HG03196 (cell line): ENCODE results near the gene SLC44A3.

Experiments
- ATAC-seq: cut with Tn5 transposase; IDR thresholded peaks from one replicate; pipeline ENCODE4 v1.9.1; 2021; ENCODE audit not compliant: unreplicated experiment

Gene SLC44A3

DNA sequence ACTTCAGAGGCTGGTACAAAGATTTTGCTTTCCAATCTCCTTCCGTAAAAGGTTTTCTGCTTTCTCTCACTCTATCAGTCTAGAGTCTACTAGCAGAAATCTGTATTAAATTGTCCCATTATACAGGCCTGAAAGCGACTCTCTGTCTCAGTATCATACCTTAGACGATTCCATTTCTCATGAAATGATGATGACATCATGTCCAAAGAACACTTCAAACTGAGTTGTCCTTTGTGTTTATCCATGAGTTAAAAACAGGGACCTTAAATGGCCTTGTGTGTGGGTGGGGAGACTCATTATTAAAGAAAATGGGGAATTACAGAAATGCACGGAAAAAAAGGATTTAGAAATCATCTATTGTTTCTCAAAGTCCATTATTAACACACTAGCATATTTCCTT is 21.0 kb upstream of the SLC44A3 start:
- ATAC-seq: no peak

DNA sequence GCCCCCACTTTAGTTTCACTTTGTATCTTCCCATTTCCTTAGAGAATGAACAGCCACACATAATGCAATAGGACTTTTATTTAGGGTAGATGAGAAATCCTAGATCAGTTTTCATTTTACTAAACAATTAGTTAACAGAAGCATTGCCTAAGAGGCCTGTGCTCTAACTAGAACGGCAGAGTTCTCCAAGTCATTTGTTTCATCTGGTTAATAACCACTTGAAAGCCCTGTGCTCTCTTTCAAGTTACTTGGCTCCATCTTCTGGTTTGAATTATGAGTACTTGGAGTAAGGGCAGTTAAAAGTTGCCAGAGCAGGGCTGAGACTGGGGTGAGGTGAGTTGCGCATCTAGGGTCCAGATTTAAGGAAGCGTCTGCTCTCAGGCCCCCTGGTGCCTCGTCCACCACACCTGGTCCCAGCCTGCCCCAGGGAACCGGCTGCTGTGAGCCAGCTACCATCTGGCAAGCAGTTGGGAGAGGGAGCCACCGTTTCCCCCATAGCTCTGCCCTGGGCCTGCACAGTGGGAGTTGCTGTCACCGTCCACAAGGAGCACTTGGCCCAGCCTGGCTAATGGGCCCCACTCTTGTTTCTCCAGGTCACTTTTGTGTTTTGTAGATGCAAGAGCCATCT is 18.1 kb upstream of the SLC44A3 start:
- ATAC-seq: peak; percentile 64

DNA sequence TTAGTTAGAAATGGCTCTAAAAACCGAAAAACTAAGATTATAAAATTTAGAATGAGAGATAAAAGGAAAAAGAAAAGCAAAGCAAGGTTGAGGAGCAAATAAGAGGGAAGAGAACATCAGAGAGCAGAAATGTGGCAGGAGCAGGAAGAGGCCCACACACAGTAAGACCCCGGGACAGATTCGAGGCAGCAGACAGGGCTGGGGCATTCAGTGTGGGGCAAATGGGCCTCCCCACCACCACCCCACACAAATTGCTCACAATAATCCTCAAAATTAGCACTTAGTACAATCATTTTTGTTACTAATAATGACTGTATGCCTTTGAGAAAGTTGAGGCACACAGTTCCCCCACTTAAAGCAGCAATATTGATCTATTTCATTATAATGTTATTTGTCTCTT is 17.1 kb upstream of the SLC44A3 start:
- no peak for ATAC-seq

DNA sequence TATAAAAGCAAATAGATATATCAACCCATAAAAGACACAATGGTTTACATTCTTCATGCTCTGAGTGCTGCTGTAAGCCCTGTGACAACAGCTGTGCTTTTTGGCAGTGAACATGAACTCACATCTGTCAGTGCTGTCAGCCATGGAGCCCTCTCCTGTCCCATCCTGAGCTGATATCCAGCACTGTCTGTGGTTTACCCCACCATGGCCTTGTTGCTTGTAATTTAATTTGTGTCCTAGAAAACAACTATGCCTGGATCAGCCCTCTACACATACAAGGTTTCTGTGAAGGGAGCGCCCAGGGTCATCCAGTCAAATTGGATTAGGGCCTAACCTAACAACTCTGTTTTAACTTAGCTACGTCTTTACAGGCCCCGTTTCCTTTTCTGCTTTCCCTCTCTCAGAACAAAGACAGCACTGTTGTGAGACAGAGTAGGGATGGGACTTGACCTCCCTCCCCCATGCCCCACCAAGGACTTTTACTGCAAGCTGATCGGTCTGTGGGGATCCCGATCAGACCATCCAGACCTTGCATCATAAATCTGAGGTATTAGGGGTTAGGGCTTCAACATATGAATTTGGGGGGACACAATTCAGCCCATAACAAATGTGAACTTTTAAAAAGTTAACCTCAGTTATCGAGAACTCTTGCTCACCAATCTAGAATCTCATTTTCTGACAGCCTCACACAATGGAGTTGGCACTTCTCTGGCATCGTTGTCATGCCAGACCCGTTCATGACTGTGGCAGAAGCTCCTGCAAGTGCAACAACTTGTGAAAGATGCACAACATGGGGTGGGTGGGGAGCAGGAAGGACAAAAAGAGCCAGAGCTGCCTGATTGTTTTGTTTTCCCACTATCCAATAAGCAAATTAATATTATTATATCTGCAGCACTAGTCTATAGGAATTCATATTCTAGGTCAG is 16.4 kb upstream of the SLC44A3 start:
- ATAC-seq: no peak

DNA sequence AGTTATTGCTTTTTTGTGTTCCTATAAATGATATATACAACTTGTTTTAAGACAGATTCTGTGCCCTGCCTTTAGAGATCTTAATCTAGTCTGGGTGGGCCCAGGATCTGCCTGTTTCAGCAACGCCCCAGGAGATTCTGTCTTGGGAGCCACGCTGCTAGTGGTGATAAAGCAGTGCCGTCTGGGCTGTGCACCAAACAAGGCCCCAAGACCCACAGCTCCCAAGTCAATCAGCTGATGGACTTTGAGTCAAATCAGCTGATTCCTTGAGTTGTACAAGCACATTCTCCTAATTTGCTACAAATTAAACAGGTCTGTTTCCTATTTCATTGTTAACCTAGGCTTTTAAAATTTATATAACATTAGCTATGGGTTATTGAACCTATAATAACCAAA is 15.7 kb upstream of the SLC44A3 start:
- ATAC-seq: no peak

DNA sequence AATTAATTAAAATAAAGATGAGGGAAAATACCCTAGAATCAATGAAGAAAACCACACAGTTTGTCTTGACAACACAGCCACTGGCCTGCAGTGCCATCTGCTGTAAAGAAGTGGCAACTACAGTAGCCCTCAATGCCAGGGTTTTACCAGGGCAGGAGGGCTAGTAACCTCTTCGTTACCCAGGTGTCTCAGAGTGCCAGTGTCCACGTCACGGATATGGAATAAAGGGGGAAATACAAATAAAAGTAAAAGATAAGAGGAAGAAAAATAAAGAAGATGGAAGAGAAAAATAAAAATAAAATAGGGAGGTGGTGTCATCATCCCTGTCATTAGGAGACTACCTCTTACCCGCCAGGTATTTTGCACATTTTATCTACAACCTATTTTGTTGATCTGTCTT is 14.2 kb upstream of the SLC44A3 start:
- ATAC-seq: peak; percentile 60

DNA sequence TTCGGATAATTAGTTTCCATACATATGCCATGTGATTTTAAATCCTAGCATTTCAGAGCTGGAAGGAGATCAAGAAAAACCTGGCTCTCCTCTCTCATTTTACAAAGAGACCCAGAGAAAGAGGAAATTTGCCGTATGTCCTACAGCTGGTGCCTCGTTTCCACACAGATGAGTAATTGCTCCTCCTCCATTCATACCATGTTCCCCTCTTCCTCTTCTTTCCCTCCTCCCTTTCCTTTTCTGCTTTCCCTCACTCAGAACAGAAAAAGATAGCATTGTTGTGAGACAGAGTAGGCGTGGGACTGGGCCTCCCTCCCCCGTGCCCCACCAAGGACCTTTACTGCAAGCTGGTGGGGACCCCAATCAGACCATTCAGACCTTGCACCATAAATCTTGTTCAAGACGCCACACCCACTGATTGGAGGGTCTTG is 13.7 kb upstream of the SLC44A3 start:
- ATAC-seq: no peak

DNA sequence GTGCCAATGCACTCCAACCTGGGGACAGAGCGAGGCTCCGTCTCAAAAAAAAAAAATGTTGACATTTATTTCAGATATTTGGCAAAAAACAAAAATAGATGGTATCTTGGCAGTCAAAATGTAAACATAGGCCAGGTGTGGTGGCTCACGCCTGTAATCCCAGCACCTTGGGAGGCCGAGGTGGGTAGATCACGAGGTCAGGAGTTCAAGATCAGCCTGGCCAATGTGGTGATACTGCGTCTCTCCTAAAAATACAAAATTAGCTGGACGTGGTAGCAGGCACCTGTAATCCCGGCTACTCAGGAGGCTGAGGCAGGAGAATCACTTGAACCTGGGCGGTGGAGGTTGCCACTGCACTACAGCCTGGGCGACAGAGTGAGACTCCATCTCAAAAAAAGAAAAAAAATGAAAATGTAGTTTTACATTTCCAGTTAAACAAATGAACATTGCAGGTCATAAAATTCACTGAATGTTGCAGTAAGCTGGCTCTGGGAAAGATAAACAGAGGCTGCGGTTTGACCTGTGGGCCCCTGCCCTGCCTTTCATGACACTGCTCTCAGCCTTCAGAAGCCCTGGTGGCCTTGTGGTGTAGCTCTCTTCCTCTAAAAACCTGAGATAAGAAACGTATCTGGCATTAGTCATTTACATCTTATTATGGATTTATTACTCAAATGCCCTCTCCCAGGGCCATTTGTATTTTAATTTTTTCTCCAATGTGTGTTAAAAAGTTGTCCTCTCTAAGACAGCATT is 12.2 kb upstream of the SLC44A3 start:
- no peak for ATAC-seq

DNA sequence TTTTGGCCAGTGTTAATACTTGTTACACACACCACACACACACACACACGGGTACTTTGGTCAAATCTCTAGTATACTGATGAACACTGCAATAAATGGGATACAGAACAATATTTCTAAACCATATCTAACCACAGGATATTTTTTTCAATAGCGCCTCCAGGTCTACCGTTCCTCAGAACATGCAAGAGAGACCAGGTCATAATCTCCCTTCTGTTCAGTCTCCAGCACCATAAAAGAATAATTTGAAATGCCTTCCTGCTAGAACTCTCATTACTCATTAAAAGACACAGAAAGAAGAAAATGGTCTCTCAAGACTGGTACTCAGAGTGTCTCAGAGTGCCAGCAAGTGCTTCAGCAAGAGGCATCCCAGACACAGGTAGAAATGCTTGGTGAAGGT is 11.5 kb upstream of the SLC44A3 start:
- ATAC-seq: no peak

DNA sequence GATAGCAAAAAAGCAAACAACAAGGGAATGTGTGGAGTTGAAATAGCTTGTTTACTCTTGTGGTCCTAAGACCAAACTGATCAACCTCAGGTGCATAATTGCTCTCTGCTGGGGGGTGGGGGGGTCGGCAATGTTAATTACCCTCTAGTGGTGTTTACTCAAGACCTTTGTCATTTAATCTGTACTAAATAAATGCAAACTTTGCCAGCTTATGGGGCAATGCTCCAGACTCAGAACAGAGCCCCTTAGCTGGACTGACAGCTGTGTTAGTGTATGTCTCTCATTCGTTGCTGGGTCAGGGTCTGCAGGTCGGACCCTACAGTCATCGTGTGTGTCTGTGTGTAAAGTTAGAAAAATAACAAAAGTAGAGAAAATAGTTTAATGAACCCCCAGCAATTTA is 7.2 kb upstream of the SLC44A3 start:
- no peak for ATAC-seq

DNA sequence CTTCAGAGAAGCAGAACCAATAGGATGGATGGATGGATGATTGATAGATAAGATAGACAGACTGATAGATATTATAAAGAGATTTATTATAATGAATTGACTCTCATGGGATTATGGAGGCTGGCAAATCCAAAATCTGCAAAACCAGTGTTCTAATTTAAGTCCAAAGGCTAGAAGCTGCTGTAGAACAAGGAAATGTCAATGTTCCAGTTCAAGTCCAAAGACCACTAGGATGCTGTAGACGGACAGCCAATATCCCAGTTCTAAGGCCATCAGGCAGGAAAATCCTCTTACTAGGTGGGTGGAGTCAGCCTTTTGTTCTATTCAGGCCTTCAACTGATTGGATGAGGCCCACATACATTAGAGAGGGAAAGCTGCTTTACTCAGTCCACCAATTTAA is 4.1 kb upstream of the SLC44A3 start:
- ATAC-seq: no peak

DNA sequence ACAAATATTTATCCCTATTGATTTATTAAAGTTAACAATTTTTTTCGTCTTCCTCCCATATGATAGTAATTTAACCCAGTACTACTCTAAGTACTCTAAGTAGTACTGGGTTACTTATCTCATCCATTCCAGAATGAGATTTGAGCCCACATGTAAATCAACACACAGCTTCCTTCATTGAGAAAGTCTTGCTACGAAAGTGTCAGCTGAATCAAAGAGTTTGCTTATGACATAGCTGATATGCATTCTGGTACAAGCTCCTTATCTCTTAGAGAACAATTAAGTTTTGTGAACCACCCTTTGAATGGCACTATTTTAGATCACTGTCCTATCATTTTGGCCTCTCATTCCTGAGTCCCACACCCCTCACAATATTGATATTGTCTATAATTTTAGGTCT is 2.4 kb upstream of the SLC44A3 start:
- no peak for ATAC-seq

DNA sequence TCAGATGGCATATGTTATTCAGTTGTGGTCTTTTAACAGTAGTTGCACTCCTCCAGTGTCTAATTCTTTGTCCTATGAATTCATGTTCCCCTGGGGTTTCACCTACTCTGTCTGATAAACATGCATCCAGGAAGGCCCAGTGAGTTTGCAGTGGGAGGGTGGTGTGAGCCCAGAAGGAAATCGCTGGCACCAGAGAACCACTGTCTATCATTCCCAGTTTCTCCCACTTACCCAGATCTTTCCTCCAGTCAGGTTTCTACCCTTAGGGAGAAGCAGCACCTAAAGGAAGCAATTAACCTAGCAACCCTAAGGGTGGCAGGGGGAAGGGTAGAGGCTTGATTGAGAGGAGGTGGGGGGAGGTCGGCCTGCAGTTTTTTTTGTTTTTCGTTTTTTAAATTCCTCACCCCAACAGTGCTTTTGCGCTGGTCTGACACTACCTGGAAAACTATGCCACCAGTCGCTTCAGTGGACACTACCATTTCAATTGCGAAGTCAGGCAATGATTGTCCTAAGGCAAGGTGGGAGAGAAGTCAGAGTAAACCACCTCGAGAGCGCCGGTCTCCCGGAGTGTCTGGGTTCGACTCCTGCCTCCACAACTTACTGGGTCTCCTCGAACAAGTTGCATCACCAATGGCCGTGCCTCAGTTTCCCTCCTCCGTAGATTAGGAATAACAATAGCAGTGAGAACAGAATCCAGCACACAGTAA is 766 bp upstream of the SLC44A3 start:
- ATAC-seq: no peak

DNA sequence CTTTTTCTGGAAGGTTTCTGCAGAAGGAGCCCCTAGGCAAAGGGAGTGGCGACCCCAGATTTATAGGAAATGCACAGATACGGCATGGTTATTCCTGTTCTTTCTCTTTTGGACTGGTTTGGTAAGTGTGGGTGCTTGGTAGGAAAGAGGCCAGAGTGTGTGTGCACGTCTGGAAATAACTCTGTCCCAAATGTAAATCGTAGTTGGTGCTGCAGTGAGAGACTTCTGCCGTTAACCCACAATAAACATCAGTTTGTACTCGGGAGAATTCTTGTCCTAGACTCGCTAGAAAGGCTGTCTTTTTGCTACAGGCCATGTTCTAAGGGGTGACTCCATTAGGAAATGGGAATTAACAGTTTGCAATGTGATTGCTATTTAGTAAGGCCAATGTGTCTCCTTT is 779 bp downstream of the SLC44A3 start:
- ATAC-seq: no peak

DNA sequence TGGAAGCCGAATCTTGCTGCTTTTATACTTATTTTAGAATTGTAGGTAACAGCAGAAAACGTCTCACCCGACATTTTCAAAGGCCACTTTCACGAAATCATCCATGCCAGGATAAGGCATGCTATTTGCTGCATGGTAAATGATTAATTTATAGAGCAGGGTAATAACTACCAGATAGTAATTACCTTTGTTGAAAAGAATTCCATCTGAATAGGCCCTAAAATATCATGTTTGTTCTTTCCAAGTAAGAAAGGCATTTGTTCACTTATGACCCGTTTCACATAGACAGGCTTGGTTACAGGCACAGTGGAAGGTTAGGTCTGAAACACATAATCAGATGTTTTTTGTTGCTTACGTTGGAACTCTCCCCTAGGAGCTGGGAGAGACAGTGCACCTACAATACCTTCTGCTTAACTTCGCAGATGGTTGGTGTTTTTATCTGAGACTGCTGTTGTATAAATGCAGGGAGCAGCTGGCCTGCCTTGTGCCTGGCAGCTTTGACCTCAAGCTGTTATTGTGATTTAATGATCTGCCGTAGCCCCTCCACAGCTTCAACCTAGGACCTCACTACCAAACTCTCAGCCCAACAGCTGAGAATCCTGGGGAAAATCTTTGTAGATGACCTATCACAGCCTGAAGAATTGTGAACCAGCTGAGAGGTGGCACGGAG is 1.6 kb downstream of the SLC44A3 start:
- no peak for ATAC-seq

DNA sequence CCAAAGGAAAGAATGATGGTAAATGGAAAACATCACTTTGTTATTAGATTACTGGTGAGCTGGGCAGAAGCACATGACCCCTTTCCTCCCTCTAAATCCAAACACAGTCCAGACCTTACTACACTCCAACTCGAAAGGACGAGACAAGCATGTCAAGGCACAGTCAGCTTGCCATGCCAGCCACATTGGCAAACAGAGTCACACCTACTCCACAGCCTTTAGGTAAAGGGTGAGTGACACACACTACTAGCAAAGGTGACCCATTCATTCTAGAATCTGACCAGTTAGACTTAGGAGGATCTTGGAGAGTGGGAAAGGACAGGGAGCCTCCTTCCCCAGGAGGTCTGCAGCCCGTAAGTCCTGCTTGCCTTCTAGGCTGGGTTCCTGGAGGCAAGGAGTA is 3.0 kb downstream of the SLC44A3 start:
- ATAC-seq: no peak

DNA sequence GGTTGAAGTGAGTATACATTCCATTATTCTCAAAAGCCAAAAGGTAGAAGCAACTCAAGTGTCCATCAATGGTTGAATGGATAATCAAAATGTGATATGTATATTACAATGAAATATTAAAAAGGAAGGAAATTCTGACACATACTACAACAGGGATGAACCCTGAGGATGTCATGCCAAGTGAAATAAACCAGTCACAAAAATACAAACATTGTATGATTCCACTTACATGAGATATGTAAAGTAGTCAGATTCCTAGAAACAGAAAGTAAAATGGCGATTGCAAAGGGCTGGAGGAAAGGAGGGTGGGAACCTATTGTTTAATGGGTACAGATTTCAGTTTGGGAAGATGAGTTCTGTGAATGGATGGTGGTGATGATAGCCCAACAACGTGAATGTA is 5.8 kb downstream of the SLC44A3 start:
- ATAC-seq: no peak

DNA sequence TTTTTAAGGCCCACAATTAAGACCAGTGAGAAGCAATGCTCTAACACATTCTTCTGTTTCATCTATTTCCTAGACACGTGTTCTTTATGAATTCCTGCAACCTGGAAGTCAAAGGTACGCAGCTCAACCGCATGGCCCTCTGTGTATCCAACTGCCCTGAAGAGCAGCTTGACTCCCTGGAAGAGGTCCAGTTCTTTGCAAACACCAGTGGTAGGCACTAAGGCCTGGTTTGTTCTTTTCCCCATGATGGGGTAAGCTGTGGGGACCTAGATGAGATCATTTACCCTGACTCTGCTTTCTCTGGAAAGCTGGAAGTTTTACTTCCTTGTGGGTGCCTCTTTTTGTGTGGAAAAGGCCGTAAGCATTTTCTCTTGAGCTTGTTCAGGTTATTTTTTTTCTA is 7.3 kb downstream of the SLC44A3 start:
- no peak for ATAC-seq

DNA sequence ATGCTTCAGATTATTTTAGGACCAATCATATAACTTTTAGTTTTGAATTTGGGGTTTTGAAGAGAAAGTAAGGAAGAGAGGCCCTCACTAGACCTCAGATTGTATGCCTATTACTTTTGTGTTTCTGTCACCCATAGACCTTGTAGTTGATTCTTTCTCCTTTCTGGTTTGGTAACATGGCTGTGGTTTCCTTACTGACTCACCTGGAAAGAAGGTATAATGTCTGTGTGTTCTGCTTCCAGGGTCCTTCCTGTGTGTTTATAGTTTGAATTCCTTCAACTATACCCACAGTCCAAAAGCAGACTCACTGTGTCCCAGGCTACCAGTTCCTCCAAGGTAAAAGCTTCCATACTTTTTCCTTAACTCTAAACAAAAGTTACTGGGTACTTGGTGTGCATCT is 8.1 kb downstream of the SLC44A3 start:
- no peak for ATAC-seq

DNA sequence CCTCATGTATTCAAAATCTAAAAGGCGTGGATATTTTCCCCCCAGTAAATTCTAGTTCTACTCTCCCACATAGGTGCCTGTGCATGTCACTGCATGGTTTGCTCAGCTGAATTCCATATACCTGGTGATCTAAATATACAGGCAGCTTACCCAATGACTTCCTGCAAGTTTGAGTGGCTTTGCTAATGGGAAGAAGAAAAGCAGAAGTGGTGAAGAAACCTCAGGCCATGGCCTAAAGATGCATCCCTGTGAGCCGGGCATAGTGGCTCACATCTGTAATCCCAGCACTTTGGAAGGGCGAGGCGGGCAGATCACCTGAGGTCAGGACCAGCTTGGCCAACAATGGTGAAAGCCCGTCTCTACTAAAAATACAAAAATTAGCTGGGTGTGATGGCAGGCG is 11.5 kb downstream of the SLC44A3 start:
- no peak for ATAC-seq

DNA sequence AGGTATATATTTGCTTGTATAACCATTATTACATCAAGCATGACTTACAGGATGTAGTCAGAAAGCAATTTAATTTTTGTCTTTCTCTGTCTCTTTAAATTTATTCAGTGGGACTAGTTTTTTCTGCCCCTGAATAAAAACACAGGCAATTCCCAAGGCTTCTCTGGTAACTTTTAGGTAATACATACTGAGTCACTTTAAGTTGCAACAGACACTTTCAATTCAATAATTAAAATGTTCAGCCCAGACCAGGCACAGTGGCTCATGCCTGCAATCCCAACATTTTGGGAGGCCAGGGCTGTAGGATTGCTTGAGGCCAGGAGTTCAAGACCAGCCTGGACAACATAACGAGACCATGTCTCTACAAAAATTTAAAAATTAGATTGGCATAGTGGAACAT is 12.3 kb downstream of the SLC44A3 start:
- no peak for ATAC-seq
